ENCODE data around the gene ARHGEF7.

Gene ARHGEF7

DNA sequence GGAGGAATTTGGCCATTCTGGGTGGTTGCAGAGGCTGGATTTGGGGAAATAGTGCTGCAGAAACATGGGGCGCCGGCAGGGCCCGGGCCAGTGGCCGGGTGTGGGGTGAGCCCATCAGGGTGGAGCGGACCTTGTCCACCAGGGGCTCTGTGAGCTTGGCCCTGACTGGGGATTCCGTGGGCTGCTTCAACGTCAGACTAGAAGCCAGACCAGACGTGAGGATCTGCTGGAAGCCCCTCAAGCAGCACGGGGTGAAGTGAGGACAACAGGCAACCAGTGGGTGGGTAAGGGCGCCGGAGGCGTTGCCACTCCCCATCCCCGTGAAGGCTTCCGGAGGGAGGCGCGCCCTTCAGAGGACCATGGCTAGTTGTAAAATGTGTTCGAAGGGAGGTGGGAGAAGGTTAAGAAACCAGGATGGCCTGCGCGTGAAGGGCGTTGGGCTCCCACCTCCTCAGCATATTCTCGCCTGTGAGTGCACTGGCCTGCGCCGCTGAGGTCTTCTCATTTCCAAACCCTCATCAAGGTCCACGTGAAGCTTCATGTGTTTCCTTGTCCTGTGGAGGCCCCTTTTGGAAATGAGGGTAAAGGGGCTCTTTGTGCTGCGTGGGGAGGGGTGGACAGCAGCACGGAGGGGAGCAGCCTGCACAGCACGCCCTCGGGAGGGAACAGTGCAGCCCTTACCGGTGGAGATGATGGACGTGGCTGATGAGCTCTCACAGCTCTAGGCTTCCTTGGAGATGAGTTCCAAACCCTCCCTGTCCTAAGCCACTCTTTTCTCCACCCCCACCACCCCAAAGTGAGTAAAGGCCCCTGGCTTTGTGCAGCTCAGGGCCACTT, 213.7 kb downstream of the ARHGEF7 start:
- peak; percentile 5 for DNase-seq

GRCh38 chr13:111329641-111330040, 214.5 kb downstream of the ARHGEF7 start:
- peak; percentile 9 for DNase-seq

- DNase-seq: no peak
These were observed 215.0 kb downstream of the ARHGEF7 start for GRCh38 chr13:111330066-111330610.

- DNase-seq: no peak
These were observed 220.2 kb downstream of the ARHGEF7 start for GRCh38 chr13:111335298-111335697.

GRCh38 chr13:111336666-111337065, 221.6 kb downstream of the ARHGEF7 start:
- DNase-seq: no peak

DNA sequence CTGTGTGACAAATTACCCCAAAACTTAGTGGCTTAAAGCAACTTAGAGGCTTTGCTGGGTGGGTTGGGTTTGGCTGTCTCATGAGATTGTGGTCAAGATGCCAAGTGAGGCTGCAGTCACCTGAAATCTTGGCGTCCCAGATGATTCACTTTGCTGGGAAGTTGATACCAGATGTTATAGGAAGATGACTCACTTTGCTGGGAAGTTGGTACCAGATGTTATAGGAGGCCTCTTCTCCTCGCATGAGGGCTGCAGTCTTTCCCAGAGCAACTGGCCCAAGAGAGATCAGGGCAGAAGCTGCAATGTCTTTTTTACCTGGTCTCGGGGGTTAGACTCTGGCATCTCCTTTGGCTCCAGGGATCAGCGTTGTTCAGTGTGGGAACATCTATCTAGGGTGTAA, 222.1 kb downstream of the ARHGEF7 start:
- DNase-seq: peak; percentile 16

GRCh38 chr13:111337741-111338140, 222.6 kb downstream of the ARHGEF7 start:
- peak; percentile 13 for DNase-seq

DNA sequence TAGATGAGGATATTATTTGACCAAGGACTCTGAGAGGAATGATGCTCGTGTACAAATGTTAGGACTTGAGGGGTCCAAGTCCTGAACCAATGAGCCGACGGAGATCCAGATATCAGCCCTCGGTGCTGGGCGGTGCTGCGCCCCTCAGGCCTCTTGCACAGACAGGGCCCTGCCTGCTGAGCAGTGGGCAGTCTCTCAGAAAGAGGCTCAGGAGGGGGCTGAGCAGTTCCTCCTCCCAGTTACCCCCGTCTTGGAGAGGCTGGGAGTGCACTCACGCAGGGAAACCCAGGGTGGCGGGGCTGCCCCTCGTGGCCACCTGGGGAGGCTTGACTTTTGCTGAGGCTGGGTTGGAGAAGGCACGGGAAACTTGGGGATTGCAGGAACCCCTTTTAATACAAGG, 223.7 kb downstream of the ARHGEF7 start:
- DNase-seq: no peak

GRCh38 chr13:111339366-111340143, 224.4 kb downstream of the ARHGEF7 start:
- DNase-seq: peak; percentile 8

- no peak for DNase-seq
These were observed 226.8 kb downstream of the ARHGEF7 start for GRCh38 chr13:111341886-111342285.

GRCh38 chr13:111342721-111343120, 227.6 kb downstream of the ARHGEF7 start:
- DNase-seq: no peak

GRCh38 chr13:111343186-111343805, 228.2 kb downstream of the ARHGEF7 start:
- DNase-seq: no peak

DNA sequence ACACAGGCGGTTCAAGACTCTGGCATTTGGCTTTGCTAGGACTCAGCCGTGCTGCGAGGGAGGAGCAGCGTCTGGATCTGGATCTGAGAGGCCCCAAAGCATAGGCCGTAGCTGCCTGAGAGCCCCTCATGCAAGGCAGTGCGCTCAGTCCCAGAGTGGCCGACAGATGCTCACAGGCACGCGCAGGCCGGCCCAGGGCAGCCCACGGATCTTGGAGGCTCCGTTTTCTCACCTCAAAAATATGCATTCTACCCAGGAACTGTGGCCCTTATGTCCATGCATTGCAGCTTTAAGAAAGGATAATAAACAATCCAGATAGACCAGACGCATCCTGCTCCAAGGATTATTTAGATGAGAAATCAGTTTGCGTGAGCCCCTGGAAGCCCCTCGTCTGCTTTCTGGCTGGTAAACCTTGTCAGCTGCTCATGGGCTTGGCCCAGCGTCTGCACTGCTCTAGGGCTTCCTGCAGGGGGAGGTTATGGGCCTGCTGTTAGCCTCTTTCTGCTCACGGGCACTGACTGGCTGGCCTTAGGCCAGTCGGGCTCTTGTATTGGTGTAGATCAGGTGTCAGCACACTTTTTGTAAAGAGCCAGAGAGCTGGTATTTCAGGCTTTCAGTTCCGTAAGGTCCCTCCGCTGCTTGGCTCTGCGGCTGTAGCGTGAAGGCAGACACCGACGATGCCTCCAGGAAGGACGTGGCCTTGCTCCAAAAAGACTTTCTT, 229.5 kb downstream of the ARHGEF7 start:
- DNase-seq: no peak

DNA sequence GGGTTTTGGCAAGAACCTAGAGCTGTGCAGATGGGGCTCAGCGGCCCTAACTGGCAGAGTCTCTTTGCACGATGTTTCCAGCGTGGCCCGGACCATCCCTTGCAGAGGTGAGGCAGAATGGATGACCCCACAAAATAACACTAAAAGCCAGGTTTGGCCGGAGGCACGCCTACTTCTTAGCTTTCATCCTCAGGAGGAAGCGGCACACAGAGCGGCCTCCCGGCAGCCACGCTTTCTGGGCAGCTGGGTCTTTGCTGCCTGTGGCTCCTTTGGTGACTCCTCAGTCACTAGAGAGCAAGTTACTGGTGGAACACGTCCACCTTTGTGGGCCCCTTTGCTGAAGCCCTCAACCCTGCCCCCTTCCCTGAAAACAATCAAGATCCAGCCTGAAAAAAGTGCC, 230.6 kb downstream of the ARHGEF7 start:
- DNase-seq: no peak

- no peak for DNase-seq
These were observed 231.1 kb downstream of the ARHGEF7 start for GRCh38 chr13:111346101-111346680.

- DNase-seq: no peak
These were observed 232.3 kb downstream of the ARHGEF7 start for GRCh38 chr13:111347438-111347837.

GRCh38 chr13:111353508-111353907, 238.4 kb downstream of the ARHGEF7 start:
- no peak for DNase-seq

GRCh38 chr13:111354789-111355188, 239.7 kb downstream of the ARHGEF7 start:
- DNase-seq: no peak

All from stimulated activated CD8-positive, alpha-beta memory T cell treated with anti-CD3 and anti-CD28 coated beads, Interleukin-4, amount 100 ng/mL, for 48 hours (primary cell).